Measurements from ENCODE around the gene ARAP1. TPM values are rescaled to one million over a fixed set of nuclear protein-coding genes. Genes with fewer than 3 reads are reported as not detected.

ARAP1 gene
- polyA plus RNA-seq, 3 donors, result 48.7 to 487 (median 79.0) TPM

- Histone ChIP-seq H3K27me3 (ENCODE audit: control insufficient read depth in 2 of 2, insufficient read depth in 2 of 2, low read length in 2 of 2) (peaks cover 42 to 90% of the 10 kb centered on the region in 2 donors), H3K4me1 (ENCODE audit: control insufficient read depth in 1 of 2, insufficient read depth in 2 of 2, low read length in 2 of 2) (no peaks in the 10 kb centered on the region), H3K27ac (ENCODE audit: low read depth in 1 of 2, low read length in 2 of 2) (no peak overlapping the region), H3K9ac (ENCODE audit: insufficient read depth, low read length, poor library complexity, severe bottlenecking) (no peak overlapping the region), H4K20me1 (ENCODE audit: insufficient read depth, low read length) (peaks cover 62% of the 10 kb centered on the region), H3K4me3 (replicated peaks in 1 of 3; ENCODE audit: low read depth in 2 of 3, low read length in 3 of 3) (no peak overlapping the region), H3K4me2 (replicated peaks; ENCODE audit: extremely low read depth, low read length, poor library complexity, severe bottlenecking) (no peak overlapping the region), H2AFZ (ENCODE audit: insufficient read depth, low read depth, low read length, poor library complexity, severe bottlenecking) (no peak overlapping the region), H3K79me2 (ENCODE audit: insufficient read depth, low read length) (no peaks in the 10 kb centered on the region), H3K36me3 (replicated peaks in 1 of 2; ENCODE audit: control insufficient read depth in 1 of 2, insufficient read depth in 2 of 2, low read length in 2 of 2) (no peaks in the 10 kb centered on the region), H3K9me3 (replicated peaks in 1 of 2; ENCODE audit: control insufficient read depth in 1 of 2, insufficient read depth in 1 of 2, low read length in 2 of 2) (peaks cover 0 to 5% of the 10 kb centered on the region in 2 donors)
- intact Hi-C loops (cut with micrococcal nuclease), result no loop called here
- Mint-ChIP-seq H3K36me3 (no peaks in the 10 kb centered on the region), H3K4me1 (peaks cover 6% of the 10 kb centered on the region), H3K27ac (peak overlapping the region in 1 of 7 donors; percentile 7), H3K9me3 (peaks cover 0 to 10% (median 2%) of the 10 kb centered on the region in 7 donors), H3K27me3 (ENCODE audit: low read depth in 3 of 3) (peaks cover 88 to 96% (median 89%) of the 10 kb centered on the region in 3 donors), H3K4me3 (peak overlapping the region in 1 of 2 donors; percentile 77)
- no CpG with 5 or more reads among the region's 2 CpGs for WGBS (ENCODE audit: insufficient coverage)
- no peak for TF ChIP-seq CTCF (IDR thresholded peaks at IDR 0.05)
- no peak for DNase-seq
Measured at GRCh38 chr11:72675221-72675620, 77.0 kb downstream of the ARAP1 start.

- no peak within 1 kb of the TSS for H3K4me3 ChIP-seq (replicated peaks in 1 of 3; ENCODE audit: low read depth in 2 of 3, low read length in 3 of 3)
- H4K20me1 ChIP-seq (ENCODE audit: insufficient read depth, low read length), result peaks cover 52% of the 10 kb centered on the region
- DNase-seq, result no peak
- Mint-ChIP-seq H3K4me3 (peak within 1 kb of the TSS in 1 of 2 donors; percentile 77), H3K27me3 (ENCODE audit: low read depth in 3 of 3) (peaks cover 80 to 89% (median 85%) of the 10 kb centered on the region in 3 donors), H3K4me1 (peaks cover 6% of the 10 kb centered on the region), H3K36me3 (no peaks in the 10 kb centered on the region), H3K9me3 (peaks cover 0 to 10% (median 2%) of the 10 kb centered on the region in 7 donors), H3K27ac (no peak within 1 kb of the TSS)
- 17% methylated on average over 15 of the region's 21 CpGs for WGBS (ENCODE audit: insufficient coverage)
- H3K79me2 ChIP-seq (ENCODE audit: insufficient read depth, low read length), result no peaks in the 10 kb centered on the region
- H3K27ac ChIP-seq (ENCODE audit: low read depth in 1 of 2, low read length in 2 of 2), result no peak within 1 kb of the TSS
- H3K27me3 ChIP-seq (ENCODE audit: control insufficient read depth in 2 of 2, insufficient read depth in 2 of 2, low read length in 2 of 2), result peaks cover 42 to 94% of the 10 kb centered on the region in 2 donors
- no peaks in the 10 kb centered on the region for H3K4me1 ChIP-seq (ENCODE audit: control insufficient read depth in 1 of 2, insufficient read depth in 2 of 2, low read length in 2 of 2)
- intact Hi-C loops (cut with micrococcal nuclease), result no loop called here
- no peak for TF ChIP-seq CTCF (IDR thresholded peaks at IDR 0.05)
- H3K36me3 ChIP-seq (replicated peaks in 1 of 2; ENCODE audit: control insufficient read depth in 1 of 2, insufficient read depth in 2 of 2, low read length in 2 of 2), result no peaks in the 10 kb centered on the region
- no peak within 1 kb of the TSS for H3K9ac ChIP-seq (ENCODE audit: insufficient read depth, low read length, poor library complexity, severe bottlenecking)
- H3K4me2 ChIP-seq (replicated peaks; ENCODE audit: extremely low read depth, low read length, poor library complexity, severe bottlenecking), result no peak within 1 kb of the TSS
- peaks cover 0 to 5% of the 10 kb centered on the region in 2 donors for H3K9me3 ChIP-seq (replicated peaks in 1 of 2; ENCODE audit: control insufficient read depth in 1 of 2, insufficient read depth in 1 of 2, low read length in 2 of 2)
- H2AFZ ChIP-seq (ENCODE audit: insufficient read depth, low read depth, low read length, poor library complexity, severe bottlenecking), result no peak within 1 kb of the TSS
Measured at GRCh38 chr11:72673943-72674828, 78.0 kb downstream of the ARAP1 start, which contains the start of gene PDE2A. Gene PDE2A (minus strand): TSS chr11:72674422. CDS start chr11:72674207, 215 bp downstream.
